Astrocyte of the cerebellum (primary cell): ENCODE measurements around the gene CACNA2D3.

Experiments
- DNase-seq: peaks from one replicate; pipeline ENCODE4 v3.0.0-alpha.2; 2011; ENCODE audit warnings: low read depth
- H3K4me3 ChIP-seq: 2 replicates; pipeline ENCODE4 v1.5.1; 2011; ENCODE audit warnings: mild to moderate bottlenecking, low read depth, low read length, moderate library complexity
- in situ Hi-C: cut with HindIII; loops from 2 replicates; pipeline ENCODE4 v1.10.0; 2017; ENCODE audit warnings: low sequenced_read_pairs
- TF ChIP-seq, protein P1 (sequence below): IDR thresholded peaks from 2 replicates; pipeline ENCODE4 v1.5.1; 2012; ENCODE audit warnings: low read length, low read depth, moderate library complexity, mild to moderate bottlenecking; ENCODE audit errors: missing control alignments

Gene CACNA2D3

DNA sequence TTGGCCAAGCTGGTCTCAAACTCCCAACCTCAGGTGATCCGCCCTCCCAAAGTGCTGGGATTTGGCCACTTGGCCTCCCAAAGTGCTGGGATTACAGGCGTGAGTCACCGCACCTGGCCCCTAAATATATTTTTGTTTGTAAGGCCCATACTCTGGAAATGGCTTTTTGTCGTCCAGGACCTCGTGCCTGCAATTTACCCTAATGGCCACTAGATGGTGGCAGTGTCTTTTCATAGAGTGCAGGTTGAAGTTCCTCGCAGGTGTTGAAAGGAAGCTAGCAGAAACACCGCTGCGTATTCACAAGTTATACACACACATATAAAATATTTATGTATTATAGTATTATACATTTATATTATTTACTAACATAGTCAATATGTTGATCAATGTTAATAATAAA lies 708.3 kb downstream of the CACNA2D3 start:
- TF ChIP-seq, protein P1, sequence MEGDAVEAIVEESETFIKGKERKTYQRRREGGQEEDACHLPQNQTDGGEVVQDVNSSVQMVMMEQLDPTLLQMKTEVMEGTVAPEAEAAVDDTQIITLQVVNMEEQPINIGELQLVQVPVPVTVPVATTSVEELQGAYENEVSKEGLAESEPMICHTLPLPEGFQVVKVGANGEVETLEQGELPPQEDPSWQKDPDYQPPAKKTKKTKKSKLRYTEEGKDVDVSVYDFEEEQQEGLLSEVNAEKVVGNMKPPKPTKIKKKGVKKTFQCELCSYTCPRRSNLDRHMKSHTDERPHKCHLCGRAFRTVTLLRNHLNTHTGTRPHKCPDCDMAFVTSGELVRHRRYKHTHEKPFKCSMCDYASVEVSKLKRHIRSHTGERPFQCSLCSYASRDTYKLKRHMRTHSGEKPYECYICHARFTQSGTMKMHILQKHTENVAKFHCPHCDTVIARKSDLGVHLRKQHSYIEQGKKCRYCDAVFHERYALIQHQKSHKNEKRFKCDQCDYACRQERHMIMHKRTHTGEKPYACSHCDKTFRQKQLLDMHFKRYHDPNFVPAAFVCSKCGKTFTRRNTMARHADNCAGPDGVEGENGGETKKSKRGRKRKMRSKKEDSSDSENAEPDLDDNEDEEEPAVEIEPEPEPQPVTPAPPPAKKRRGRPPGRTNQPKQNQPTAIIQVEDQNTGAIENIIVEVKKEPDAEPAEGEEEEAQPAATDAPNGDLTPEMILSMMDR, result peak; percentile 58
- H3K4me3 ChIP-seq, result no peak overlapping the region
- in situ Hi-C loops, result no loop called here
- DNase-seq, result no peak

DNA sequence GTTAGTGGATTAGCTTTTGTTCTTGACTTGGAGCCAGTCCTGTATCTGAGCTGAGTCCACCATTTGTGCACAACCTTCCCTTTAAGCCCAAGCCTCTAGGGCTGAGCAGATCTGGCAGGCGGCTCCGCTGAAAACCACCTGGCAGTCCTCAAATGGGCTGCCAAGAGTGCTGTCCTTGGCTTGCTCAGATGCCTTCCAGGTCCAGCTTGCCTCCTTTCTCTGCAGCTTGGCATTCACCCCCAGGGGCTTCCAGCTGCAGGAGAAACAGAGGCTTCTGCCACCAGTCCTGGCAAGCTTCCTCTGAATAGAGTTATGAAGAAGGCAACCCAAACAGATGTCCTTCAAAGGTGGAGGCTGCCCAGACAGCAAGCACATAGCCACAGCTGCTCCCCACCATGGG lies 708.8 kb downstream of the CACNA2D3 start:
- in situ Hi-C loops, result no loop called here
- DNase-seq, result no peak
- no peak overlapping the region for H3K4me3 ChIP-seq
- TF ChIP-seq, protein P1, result no peak

DNA sequence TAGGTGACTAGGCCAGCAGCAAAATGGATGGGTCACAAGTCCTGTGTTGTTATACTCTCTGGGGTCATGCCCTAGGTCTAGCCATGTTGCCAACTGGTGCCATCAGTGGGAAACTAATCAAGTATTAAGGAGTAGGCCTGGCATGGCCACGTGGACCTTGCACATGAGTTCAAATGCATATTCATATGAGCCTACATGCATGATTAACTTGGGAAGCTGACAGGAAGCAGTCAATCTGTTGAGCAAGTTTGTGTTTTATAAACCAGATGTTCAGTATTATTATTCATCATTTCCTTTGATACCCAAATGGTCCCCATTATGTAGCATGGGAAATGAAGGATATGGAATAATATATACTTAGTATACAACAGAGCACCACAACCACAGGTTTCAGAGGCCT lies 710.5 kb downstream of the CACNA2D3 start:
- TF ChIP-seq, protein P1, result no peak
- in situ Hi-C loops, result no loop called here
- H3K4me3 ChIP-seq, result no peak overlapping the region
- DNase-seq, result no peak

GRCh38 chr3:54835701-54836100 lies 713.3 kb downstream of the CACNA2D3 start:
- in situ Hi-C loops, result no loop called here

DNA sequence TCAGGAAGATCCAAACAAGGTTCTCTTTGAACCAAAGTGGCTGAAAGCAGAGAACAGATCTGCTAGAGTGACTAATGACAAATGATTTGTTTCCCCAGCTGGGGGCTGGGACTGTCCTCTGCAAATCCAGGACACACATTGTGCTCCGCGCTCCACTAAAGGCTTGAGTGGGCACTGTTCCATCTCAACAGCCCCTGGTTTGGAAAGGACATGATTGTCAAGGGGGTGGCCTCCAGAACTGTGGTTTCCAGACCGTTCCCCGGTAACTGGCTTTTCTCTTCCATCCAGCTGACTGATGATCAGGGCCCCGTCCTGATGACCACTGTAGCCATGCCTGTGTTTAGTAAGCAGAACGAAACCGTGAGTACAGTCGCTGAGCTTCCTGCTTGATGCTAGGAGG lies 714.5 kb downstream of the CACNA2D3 start:
- no peak for DNase-seq
- TF ChIP-seq, protein P1, result no peak
- H3K4me3 ChIP-seq, result no peak overlapping the region
- in situ Hi-C loops, result no loop called here

More at GRCh38 chr3:54835701-54836100, 713.3 kb downstream of the CACNA2D3 start:
- no peak for DNase-seq
- TF ChIP-seq, protein P1, result no peak
- no peak overlapping the region for H3K4me3 ChIP-seq

DNA sequence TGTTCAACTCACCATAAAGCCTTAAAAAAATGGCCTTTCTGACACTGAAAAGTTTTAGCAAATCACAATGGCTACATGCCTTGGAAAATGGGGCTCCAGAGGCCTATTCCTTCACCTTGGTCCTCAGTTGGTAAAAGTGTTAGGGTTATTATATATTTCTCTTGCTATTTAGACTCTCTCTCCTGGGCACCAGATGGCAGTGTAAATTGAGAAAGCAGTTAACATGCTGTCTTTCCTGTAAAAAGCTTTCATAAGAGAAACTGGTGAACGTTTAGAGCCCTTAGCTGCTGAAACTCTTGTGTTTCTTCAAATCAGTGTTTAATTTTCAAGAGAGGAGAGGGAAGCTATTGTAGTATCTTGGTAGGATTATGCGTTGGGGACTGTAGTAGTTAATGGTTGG lies 715.6 kb downstream of the CACNA2D3 start:
- TF ChIP-seq, protein P1, result peak; percentile 46
- DNase-seq, result no peak
- H3K4me3 ChIP-seq, result no peak overlapping the region
- in situ Hi-C loops, result no loop called here

DNA sequence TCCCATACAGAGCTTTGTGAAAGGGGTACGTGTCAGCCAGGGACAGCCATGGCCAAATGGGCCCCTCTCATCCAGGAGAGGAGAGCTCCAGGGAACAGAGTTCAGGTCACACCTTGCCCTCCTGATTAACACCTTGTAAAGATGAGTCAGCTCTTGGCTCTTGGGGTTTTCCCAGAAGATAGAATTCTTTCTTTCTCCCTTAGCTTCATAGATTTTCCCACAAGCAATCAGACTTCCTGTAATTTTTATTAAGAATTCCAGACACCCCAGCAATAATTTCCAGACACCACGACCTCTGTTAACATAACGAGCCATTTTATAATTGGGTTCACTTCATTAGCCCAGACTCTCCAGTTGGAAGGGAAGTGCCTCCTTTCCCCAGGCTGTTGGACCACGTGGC lies 719.1 kb downstream of the CACNA2D3 start:
- TF ChIP-seq, protein P1, result no peak
- H3K4me3 ChIP-seq, result no peak overlapping the region
- DNase-seq, result no peak
- in situ Hi-C loops, result no loop called here
